ENCODE measurements around the gene CDX1. TPM values are rescaled to one million over a fixed set of nuclear protein-coding genes. Genes with fewer than 3 reads are reported as not detected.
A peak's percentile ranks its signal among the peaks of the same experiment; 100 is the strongest.

CDX1 gene
- polyA plus RNA-seq, 3 donors = not detected

DNA sequence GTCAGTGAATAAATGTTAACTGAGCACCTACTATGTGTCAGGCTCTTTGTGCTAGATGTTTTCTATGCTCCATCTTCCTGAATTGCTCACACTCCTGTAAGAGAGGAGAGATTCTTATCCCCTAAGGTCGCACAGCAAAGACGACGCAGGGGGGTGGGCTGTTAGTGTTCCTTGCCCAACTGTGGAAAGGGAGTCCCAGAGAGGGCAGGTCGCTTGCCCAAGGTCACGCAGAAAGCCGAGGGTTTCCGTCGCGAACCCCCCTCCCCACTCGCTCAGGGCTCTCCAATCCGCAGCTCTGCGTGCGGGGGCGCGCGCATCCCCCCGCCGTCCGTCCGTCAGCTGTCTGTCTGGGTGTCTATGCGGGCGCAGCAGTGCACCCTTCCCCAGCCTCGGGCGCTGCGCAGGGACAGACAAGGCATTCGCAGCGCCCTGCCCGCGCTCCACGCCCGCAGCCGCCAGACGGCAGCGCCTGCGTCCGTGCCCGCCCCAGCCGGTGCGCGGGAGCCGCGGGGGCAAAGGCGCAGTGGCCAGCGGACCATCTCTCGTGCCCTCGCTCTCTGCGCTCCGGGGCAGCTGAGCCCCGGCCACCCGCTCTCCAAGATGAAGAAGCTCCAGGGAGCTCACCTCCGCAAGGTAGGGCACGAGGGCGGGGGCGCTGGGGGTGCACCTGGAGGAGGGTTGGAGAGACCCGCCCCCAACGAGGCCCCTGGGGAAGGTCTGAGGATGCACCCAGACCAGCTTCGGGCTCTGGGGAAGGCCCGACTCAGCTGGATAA is 23.3 kb downstream of the CDX1 start, which contains the start of gene SLC6A7:
Gene SLC6A7 (plus strand): TSS at position 335 of the 775 bp plus-strand sequence. CDS start 266 bp downstream, at position 601.
- peaks cover 36 to 56% (median 54%) of the 10 kb centered on the region in 3 donors for H3K27me3 Mint-ChIP-seq (ENCODE audit: low read depth in 3 of 3)
- peak within 1 kb of the TSS in 2 of 7 donors; percentile 60 to 61 for H3K27ac Mint-ChIP-seq
- WGBS (ENCODE audit: insufficient coverage) = 4% methylated on average over 54 of the region's 58 CpGs
- H3K4me3 ChIP-seq (replicated peaks in 1 of 3; ENCODE audit: low read depth in 2 of 3, low read length in 3 of 3) = no peak within 1 kb of the TSS
- DNase-seq = no peak
- peaks cover 24 to 46% of the 10 kb centered on the region in 2 donors for H3K27me3 ChIP-seq (ENCODE audit: control insufficient read depth in 2 of 2, insufficient read depth in 2 of 2, low read length in 2 of 2)
- H3K9me3 ChIP-seq (replicated peaks in 1 of 2; ENCODE audit: control insufficient read depth in 1 of 2, insufficient read depth in 1 of 2, low read length in 2 of 2) = no peaks in the 10 kb centered on the region
- no peaks in the 10 kb centered on the region for H3K79me2 ChIP-seq (ENCODE audit: insufficient read depth, low read length)
- intact Hi-C loops (cut with micrococcal nuclease) = no loop called here
- H3K4me3 Mint-ChIP-seq = peak within 1 kb of the TSS in 1 of 2 donors; percentile 70
- H4K20me1 ChIP-seq (ENCODE audit: insufficient read depth, low read length) = no peaks in the 10 kb centered on the region
- H3K36me3 Mint-ChIP-seq = no peaks in the 10 kb centered on the region
- H3K36me3 ChIP-seq (replicated peaks in 1 of 2; ENCODE audit: control insufficient read depth in 1 of 2, insufficient read depth in 2 of 2, low read length in 2 of 2) = no peaks in the 10 kb centered on the region
- TF ChIP-seq, protein P1, sequence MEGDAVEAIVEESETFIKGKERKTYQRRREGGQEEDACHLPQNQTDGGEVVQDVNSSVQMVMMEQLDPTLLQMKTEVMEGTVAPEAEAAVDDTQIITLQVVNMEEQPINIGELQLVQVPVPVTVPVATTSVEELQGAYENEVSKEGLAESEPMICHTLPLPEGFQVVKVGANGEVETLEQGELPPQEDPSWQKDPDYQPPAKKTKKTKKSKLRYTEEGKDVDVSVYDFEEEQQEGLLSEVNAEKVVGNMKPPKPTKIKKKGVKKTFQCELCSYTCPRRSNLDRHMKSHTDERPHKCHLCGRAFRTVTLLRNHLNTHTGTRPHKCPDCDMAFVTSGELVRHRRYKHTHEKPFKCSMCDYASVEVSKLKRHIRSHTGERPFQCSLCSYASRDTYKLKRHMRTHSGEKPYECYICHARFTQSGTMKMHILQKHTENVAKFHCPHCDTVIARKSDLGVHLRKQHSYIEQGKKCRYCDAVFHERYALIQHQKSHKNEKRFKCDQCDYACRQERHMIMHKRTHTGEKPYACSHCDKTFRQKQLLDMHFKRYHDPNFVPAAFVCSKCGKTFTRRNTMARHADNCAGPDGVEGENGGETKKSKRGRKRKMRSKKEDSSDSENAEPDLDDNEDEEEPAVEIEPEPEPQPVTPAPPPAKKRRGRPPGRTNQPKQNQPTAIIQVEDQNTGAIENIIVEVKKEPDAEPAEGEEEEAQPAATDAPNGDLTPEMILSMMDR (IDR thresholded peaks at IDR 0.05) = no peak
- H2AFZ ChIP-seq (ENCODE audit: insufficient read depth, low read depth, low read length, poor library complexity, severe bottlenecking) = no peak within 1 kb of the TSS
- H3K4me1 Mint-ChIP-seq = peaks cover 29% of the 10 kb centered on the region
- H3K4me1 ChIP-seq (ENCODE audit: control insufficient read depth in 1 of 2, insufficient read depth in 2 of 2, low read length in 2 of 2) = peaks cover 20% of the 10 kb centered on the region in 2 donors
- peaks cover 0 to 3% (median 0%) of the 10 kb centered on the region in 7 donors for H3K9me3 Mint-ChIP-seq
- H3K27ac ChIP-seq (ENCODE audit: low read depth in 1 of 2, low read length in 2 of 2) = no peak within 1 kb of the TSS
- H3K4me2 ChIP-seq (replicated peaks; ENCODE audit: extremely low read depth, low read length, poor library complexity, severe bottlenecking) = no peak within 1 kb of the TSS
- no peak within 1 kb of the TSS for H3K9ac ChIP-seq (ENCODE audit: insufficient read depth, low read length, poor library complexity, severe bottlenecking)

DNA sequence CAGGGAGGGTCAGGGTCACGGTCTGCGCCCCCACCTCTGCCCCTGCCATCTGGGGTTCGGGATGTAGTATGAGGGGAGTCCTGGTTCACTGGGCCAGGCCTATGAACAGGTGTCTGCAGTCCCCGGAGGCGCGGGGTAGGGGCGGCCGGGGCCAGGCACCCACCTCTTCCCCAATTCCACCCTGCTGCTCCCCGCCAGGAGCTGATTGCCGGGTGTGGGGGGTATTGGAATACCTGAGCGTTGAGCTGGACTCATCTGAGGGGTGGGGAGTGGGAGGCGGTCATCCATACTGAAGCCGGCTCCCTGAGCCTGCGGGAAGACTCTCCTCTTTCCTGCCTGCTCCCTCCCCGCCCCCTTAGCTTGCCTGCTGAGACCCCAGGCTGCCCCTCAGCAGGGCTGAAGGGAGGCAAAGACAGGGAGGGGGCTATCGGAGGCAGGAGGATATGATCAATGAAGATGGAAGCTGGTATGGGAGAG is 24.0 kb downstream of the CDX1 start:
- WGBS (ENCODE audit: insufficient coverage) = 70% methylated on average over 2 of the region's 16 CpGs
- Histone ChIP-seq H3K27ac (ENCODE audit: low read depth in 1 of 2, low read length in 2 of 2) (no peak overlapping the region), H2AFZ (ENCODE audit: insufficient read depth, low read depth, low read length, poor library complexity, severe bottlenecking) (no peak overlapping the region), H3K79me2 (ENCODE audit: insufficient read depth, low read length) (no peaks in the 10 kb centered on the region), H3K4me2 (replicated peaks; ENCODE audit: extremely low read depth, low read length, poor library complexity, severe bottlenecking) (no peak overlapping the region), H4K20me1 (ENCODE audit: insufficient read depth, low read length) (no peaks in the 10 kb centered on the region), H3K27me3 (ENCODE audit: control insufficient read depth in 2 of 2, insufficient read depth in 2 of 2, low read length in 2 of 2) (peaks cover 24 to 46% of the 10 kb centered on the region in 2 donors), H3K9me3 (replicated peaks in 1 of 2; ENCODE audit: control insufficient read depth in 1 of 2, insufficient read depth in 1 of 2, low read length in 2 of 2) (no peaks in the 10 kb centered on the region), H3K9ac (ENCODE audit: insufficient read depth, low read length, poor library complexity, severe bottlenecking) (no peak overlapping the region), H3K4me3 (replicated peaks in 1 of 3; ENCODE audit: low read depth in 2 of 3, low read length in 3 of 3) (no peak overlapping the region), H3K36me3 (replicated peaks in 1 of 2; ENCODE audit: control insufficient read depth in 1 of 2, insufficient read depth in 2 of 2, low read length in 2 of 2) (no peaks in the 10 kb centered on the region), H3K4me1 (ENCODE audit: control insufficient read depth in 1 of 2, insufficient read depth in 2 of 2, low read length in 2 of 2) (peaks cover 14% of the 10 kb centered on the region in 2 donors)
- Mint-ChIP-seq H3K4me3 (peak overlapping the region in 1 of 2 donors; percentile 67), H3K4me1 (peaks cover 22% of the 10 kb centered on the region), H3K27me3 (ENCODE audit: low read depth in 3 of 3) (peaks cover 39 to 57% (median 56%) of the 10 kb centered on the region in 3 donors), H3K9me3 (peaks cover 0 to 3% (median 0%) of the 10 kb centered on the region in 7 donors), H3K27ac (no peak overlapping the region), H3K36me3 (no peaks in the 10 kb centered on the region)
- DNase-seq = no peak
- TF ChIP-seq, protein P1 (IDR thresholded peaks at IDR 0.05) = no peak
- intact Hi-C loops (cut with micrococcal nuclease) = no loop called here
